Stimulated activated naive CD8-positive, alpha-beta T cell treated with anti-CD3 and anti-CD28 coated beads, Interleukin-15, Interleukin-2, amounts not matched to agents 100 ng/mL and 50 ng/mL, for 24 hours (primary cell): Measurements from ENCODE around the gene ATXN10.

Experiments
- H3K27ac Mint-ChIP-seq: one replicate; pipeline ENCODE4 v1.8.0; 2021; ENCODE audit warnings: mild to moderate bottlenecking, mixed read lengths
- H3K27me3 Mint-ChIP-seq: one replicate; pipeline ENCODE4 v1.8.0; 2021; ENCODE audit warnings: mixed read lengths
- H3K36me3 Mint-ChIP-seq: one replicate; pipeline ENCODE4 v1.8.0; 2021; ENCODE audit warnings: low read depth, mixed read lengths
- H3K4me1 Mint-ChIP-seq: one replicate; pipeline ENCODE4 v1.8.0; 2021; ENCODE audit warnings: low read depth, mixed read lengths
- H3K4me3 Mint-ChIP-seq: one replicate; pipeline ENCODE4 v1.8.0; 2021; ENCODE audit warnings: mild to moderate bottlenecking, mixed read lengths
- H3K9me3 Mint-ChIP-seq: one replicate; pipeline ENCODE4 v1.8.0; 2021; ENCODE audit warnings: mixed read lengths

Gene ATXN10

GRCh38 chr22:45882881-45883810 lies 211.5 kb downstream of the ATXN10 start:
- H3K4me1 Mint-ChIP-seq, result no peaks in the 10 kb centered on the region
- H3K27me3 Mint-ChIP-seq, result peaks cover 37% of the 10 kb centered on the region
- no peak overlapping the region for H3K27ac Mint-ChIP-seq
- H3K36me3 Mint-ChIP-seq, result no peaks in the 10 kb centered on the region
- no peak overlapping the region for H3K4me3 Mint-ChIP-seq
- H3K9me3 Mint-ChIP-seq, result no peaks in the 10 kb centered on the region

GRCh38 chr22:45883811-45884170 lies 212.2 kb downstream of the ATXN10 start:
- Mint-ChIP-seq H3K4me3 (no peak overlapping the region), H3K27me3 (peaks cover 32% of the 10 kb centered on the region), H3K9me3 (no peaks in the 10 kb centered on the region), H3K27ac (no peak overlapping the region), H3K36me3 (no peaks in the 10 kb centered on the region), H3K4me1 (no peaks in the 10 kb centered on the region)

GRCh38 chr22:45884201-45885062 lies 212.8 kb downstream of the ATXN10 start:
- Mint-ChIP-seq H3K36me3 (no peaks in the 10 kb centered on the region), H3K27me3 (peaks cover 30% of the 10 kb centered on the region), H3K27ac (no peak overlapping the region), H3K4me1 (no peaks in the 10 kb centered on the region), H3K4me3 (no peak overlapping the region), H3K9me3 (no peaks in the 10 kb centered on the region)

- Mint-ChIP-seq H3K36me3 (no peaks in the 10 kb centered on the region), H3K4me3 (no peak overlapping the region), H3K27me3 (peaks cover 23% of the 10 kb centered on the region), H3K27ac (no peak overlapping the region), H3K9me3 (no peaks in the 10 kb centered on the region), H3K4me1 (no peaks in the 10 kb centered on the region)
These were observed 213.7 kb downstream of the ATXN10 start for GRCh38 chr22:45885171-45885840.

GRCh38 chr22:45885941-45886395 lies 214.3 kb downstream of the ATXN10 start:
- no peaks in the 10 kb centered on the region for H3K4me1 Mint-ChIP-seq
- no peaks in the 10 kb centered on the region for H3K9me3 Mint-ChIP-seq
- peaks cover 18% of the 10 kb centered on the region for H3K27me3 Mint-ChIP-seq
- H3K4me3 Mint-ChIP-seq, result no peak overlapping the region
- H3K27ac Mint-ChIP-seq, result no peak overlapping the region
- no peaks in the 10 kb centered on the region for H3K36me3 Mint-ChIP-seq

GRCh38 chr22:45886540-45886939 lies 214.9 kb downstream of the ATXN10 start:
- Mint-ChIP-seq H3K9me3 (no peaks in the 10 kb centered on the region), H3K4me1 (no peaks in the 10 kb centered on the region), H3K27ac (no peak overlapping the region), H3K27me3 (peaks cover 12% of the 10 kb centered on the region), H3K36me3 (no peaks in the 10 kb centered on the region), H3K4me3 (no peak overlapping the region)

GRCh38 chr22:45887202-45888131 lies 215.8 kb downstream of the ATXN10 start:
- H3K36me3 Mint-ChIP-seq, result no peaks in the 10 kb centered on the region
- no peak overlapping the region for H3K27ac Mint-ChIP-seq
- peaks cover 5% of the 10 kb centered on the region for H3K27me3 Mint-ChIP-seq
- H3K9me3 Mint-ChIP-seq, result no peaks in the 10 kb centered on the region
- no peaks in the 10 kb centered on the region for H3K4me1 Mint-ChIP-seq
- no peak overlapping the region for H3K4me3 Mint-ChIP-seq

- no peak overlapping the region for H3K27ac Mint-ChIP-seq
- no peaks in the 10 kb centered on the region for H3K9me3 Mint-ChIP-seq
- H3K36me3 Mint-ChIP-seq, result no peaks in the 10 kb centered on the region
- H3K4me3 Mint-ChIP-seq, result no peak overlapping the region
- no peaks in the 10 kb centered on the region for H3K4me1 Mint-ChIP-seq
- peaks cover 7% of the 10 kb centered on the region for H3K27me3 Mint-ChIP-seq
These were observed 216.8 kb downstream of the ATXN10 start for GRCh38 chr22:45888221-45889092.

- peaks cover 11% of the 10 kb centered on the region for H3K27me3 Mint-ChIP-seq
- H3K4me3 Mint-ChIP-seq, result no peak overlapping the region
- H3K9me3 Mint-ChIP-seq, result no peaks in the 10 kb centered on the region
- no peak overlapping the region for H3K27ac Mint-ChIP-seq
- no peaks in the 10 kb centered on the region for H3K36me3 Mint-ChIP-seq
- H3K4me1 Mint-ChIP-seq, result no peaks in the 10 kb centered on the region
These were observed 217.5 kb downstream of the ATXN10 start for GRCh38 chr22:45889093-45889538.

GRCh38 chr22:45889539-45890350 lies 218.1 kb downstream of the ATXN10 start:
- no peak overlapping the region for H3K4me3 Mint-ChIP-seq
- peaks cover 13% of the 10 kb centered on the region for H3K27me3 Mint-ChIP-seq
- no peaks in the 10 kb centered on the region for H3K36me3 Mint-ChIP-seq
- H3K4me1 Mint-ChIP-seq, result no peaks in the 10 kb centered on the region
- no peak overlapping the region for H3K27ac Mint-ChIP-seq
- H3K9me3 Mint-ChIP-seq, result no peaks in the 10 kb centered on the region

- no peaks in the 10 kb centered on the region for H3K9me3 Mint-ChIP-seq
- H3K27me3 Mint-ChIP-seq, result peaks cover 13% of the 10 kb centered on the region
- no peak overlapping the region for H3K4me3 Mint-ChIP-seq
- no peaks in the 10 kb centered on the region for H3K4me1 Mint-ChIP-seq
- no peaks in the 10 kb centered on the region for H3K36me3 Mint-ChIP-seq
- H3K27ac Mint-ChIP-seq, result no peak overlapping the region
These were observed 218.7 kb downstream of the ATXN10 start for GRCh38 chr22:45890351-45890635.

- H3K9me3 Mint-ChIP-seq, result no peaks in the 10 kb centered on the region
- no peak overlapping the region for H3K4me3 Mint-ChIP-seq
- H3K27me3 Mint-ChIP-seq, result peaks cover 13% of the 10 kb centered on the region
- H3K36me3 Mint-ChIP-seq, result no peaks in the 10 kb centered on the region
- no peak overlapping the region for H3K27ac Mint-ChIP-seq
- H3K4me1 Mint-ChIP-seq, result no peaks in the 10 kb centered on the region
These were observed 219.4 kb downstream of the ATXN10 start for GRCh38 chr22:45891021-45891421.
